ENCODE data around the gene FAM221B. TPM values are rescaled to one million over a fixed set of nuclear protein-coding genes. Genes with fewer than 3 reads are reported as not detected.
A peak's percentile ranks its signal among the peaks of the same experiment; 100 is the strongest.

Gene FAM221B
- total and polyA plus RNA-seq, 9 of the 15 experiments (the other 6 are each of a cell fraction or from before 2014, with no cell fraction given): 0.01 TPM; not detected in 8

DNA sequence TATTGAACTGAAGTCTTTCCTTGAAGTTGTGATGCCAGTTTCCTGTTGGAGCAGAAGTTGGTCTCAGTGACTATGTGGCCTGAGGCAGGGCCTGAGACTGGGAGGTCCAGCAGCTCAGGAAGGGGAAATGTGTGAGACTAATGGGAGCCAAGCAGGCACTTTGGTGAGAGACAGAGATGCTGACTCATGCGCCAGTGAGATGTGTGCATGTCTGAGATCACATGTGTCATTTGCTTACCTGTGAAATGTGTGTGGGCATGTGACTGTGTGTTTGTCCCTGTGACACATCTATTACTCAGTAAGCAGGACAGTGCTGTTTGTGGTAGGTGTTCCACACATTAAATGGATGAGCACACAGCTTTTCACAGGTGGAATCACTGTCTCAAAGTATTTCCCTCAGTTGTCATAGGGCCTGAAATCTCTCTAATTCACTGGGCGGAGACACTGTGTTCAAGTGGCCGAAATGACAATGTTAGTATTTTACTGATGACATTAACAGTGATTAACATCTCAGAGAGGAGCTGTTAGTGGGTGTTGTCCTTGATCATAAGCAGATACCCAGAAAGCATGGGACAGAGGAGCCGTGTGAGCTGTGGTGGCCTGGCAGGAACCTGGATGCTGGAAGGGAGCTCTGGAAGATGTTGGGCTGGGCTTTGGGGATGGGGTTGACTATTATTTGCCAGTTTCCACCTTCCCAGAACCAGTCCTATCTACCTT lies 29.7 kb downstream of the FAM221B start (continued):
- TF ChIP-seq KAT7 (CRISPR knock-in tag; IDR thresholded peaks at IDR 0.05; ENCODE audit: borderline replicate concordance) (no peak), DNMT1 (IDR thresholded peaks at IDR 0.05) (no peak), CHCHD3 (CRISPR knock-in tag; IDR thresholded peaks at IDR 0.05) (no peak), CBFA2T3 (IDR thresholded peaks at IDR 0.05) (no peak), CSDE1 (IDR thresholded peaks at IDR 0.05) (no peak), CHD2 (IDR thresholded peaks at IDR 0.05; ENCODE audit: low read depth, low read length) (no peak), JUNB (CRISPR knock-in tag; conservative IDR thresholded peaks at IDR 0.05) (no peak), KLF10 (CRISPR knock-in tag; IDR thresholded peaks at IDR 0.05) (no peak), DIDO1 (tag; IDR thresholded peaks at IDR 0.05; ENCODE audit: low read depth) (no peak), SMAD3 (CRISPR knock-in tag; conservative IDR thresholded peaks at IDR 0.05) (no peak), POLR2B (IDR thresholded peaks at IDR 0.05; ENCODE audit: low read depth, partially characterized antibody) (no peak), HDAC6 (IDR thresholded peaks at IDR 0.05; ENCODE audit: low read depth, low read length) (no peak), ZNF316 (IDR thresholded peaks at IDR 0.05) (peak; percentile 97), CREM (IDR thresholded peaks at IDR 0.05; ENCODE audit: low read depth) (no peak), SMARCE1 (IDR thresholded peaks at IDR 0.05) (peak; percentile 43; the same call in 1 of the 2 replicates), MEF2D (tag; conservative IDR thresholded peaks at IDR 0.05; ENCODE audit: low read depth) (no peak), FIP1L1 (IDR thresholded peaks at IDR 0.05; ENCODE audit: low read depth, low read length, poor library complexity, severe bottlenecking) (no peak), HMGN3 (IDR thresholded peaks at IDR 0.05; ENCODE audit: borderline replicate concordance, extremely low read depth, insufficient read length, low read depth, low read length) (no peak), MCM3 (IDR thresholded peaks at IDR 0.05) (no peak), MTA1 (IDR thresholded peaks at IDR 0.05; ENCODE audit: borderline replicate concordance) (no peak)
- TF ChIP-seq, protein P1, sequence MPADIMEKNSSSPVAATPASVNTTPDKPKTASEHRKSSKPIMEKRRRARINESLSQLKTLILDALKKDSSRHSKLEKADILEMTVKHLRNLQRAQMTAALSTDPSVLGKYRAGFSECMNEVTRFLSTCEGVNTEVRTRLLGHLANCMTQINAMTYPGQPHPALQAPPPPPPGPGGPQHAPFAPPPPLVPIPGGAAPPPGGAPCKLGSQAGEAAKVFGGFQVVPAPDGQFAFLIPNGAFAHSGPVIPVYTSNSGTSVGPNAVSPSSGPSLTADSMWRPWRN (IDR thresholded peaks at IDR 0.05; ENCODE audit: low read depth): no peak
- TF ChIP-seq, protein P2, sequence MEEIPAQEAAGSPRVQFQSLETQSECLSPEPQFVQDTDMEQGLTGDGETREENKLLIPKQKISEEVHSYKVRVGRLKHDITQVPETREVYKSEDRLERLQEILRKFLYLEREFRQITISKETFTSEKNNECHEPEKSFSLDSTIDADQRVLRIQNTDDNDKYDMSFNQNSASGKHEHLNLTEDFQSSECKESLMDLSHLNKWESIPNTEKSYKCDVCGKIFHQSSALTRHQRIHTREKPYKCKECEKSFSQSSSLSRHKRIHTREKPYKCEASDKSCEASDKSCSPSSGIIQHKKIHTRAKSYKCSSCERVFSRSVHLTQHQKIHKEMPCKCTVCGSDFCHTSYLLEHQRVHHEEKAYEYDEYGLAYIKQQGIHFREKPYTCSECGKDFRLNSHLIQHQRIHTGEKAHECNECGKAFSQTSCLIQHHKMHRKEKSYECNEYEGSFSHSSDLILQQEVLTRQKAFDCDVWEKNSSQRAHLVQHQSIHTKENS (CRISPR knock-in tag; IDR thresholded peaks at IDR 0.05): no peak
- TF ChIP-seq, protein P3, sequence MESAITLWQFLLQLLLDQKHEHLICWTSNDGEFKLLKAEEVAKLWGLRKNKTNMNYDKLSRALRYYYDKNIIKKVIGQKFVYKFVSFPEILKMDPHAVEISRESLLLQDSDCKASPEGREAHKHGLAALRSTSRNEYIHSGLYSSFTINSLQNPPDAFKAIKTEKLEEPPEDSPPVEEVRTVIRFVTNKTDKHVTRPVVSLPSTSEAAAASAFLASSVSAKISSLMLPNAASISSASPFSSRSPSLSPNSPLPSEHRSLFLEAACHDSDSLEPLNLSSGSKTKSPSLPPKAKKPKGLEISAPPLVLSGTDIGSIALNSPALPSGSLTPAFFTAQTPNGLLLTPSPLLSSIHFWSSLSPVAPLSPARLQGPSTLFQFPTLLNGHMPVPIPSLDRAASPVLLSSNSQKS (CRISPR knock-in tag; IDR thresholded peaks at IDR 0.05): no peak
- TF ChIP-seq, protein P4, sequence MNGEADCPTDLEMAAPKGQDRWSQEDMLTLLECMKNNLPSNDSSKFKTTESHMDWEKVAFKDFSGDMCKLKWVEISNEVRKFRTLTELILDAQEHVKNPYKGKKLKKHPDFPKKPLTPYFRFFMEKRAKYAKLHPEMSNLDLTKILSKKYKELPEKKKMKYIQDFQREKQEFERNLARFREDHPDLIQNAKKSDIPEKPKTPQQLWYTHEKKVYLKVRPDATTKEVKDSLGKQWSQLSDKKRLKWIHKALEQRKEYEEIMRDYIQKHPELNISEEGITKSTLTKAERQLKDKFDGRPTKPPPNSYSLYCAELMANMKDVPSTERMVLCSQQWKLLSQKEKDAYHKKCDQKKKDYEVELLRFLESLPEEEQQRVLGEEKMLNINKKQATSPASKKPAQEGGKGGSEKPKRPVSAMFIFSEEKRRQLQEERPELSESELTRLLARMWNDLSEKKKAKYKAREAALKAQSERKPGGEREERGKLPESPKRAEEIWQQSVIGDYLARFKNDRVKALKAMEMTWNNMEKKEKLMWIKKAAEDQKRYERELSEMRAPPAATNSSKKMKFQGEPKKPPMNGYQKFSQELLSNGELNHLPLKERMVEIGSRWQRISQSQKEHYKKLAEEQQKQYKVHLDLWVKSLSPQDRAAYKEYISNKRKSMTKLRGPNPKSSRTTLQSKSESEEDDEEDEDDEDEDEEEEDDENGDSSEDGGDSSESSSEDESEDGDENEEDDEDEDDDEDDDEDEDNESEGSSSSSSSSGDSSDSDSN (IDR thresholded peaks at IDR 0.05; ENCODE audit: borderline replicate concordance in 1 of 2, low read depth in 2 of 2, low read length in 2 of 2): no peak
- TF ChIP-seq, protein P5, sequence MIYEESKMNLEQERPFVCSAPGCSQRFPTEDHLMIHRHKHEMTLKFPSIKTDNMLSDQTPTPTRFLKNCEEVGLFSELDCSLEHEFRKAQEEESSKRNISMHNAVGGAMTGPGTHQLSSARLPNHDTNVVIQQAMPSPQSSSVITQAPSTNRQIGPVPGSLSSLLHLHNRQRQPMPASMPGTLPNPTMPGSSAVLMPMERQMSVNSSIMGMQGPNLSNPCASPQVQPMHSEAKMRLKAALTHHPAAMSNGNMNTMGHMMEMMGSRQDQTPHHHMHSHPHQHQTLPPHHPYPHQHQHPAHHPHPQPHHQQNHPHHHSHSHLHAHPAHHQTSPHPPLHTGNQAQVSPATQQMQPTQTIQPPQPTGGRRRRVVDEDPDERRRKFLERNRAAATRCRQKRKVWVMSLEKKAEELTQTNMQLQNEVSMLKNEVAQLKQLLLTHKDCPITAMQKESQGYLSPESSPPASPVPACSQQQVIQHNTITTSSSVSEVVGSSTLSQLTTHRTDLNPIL (CRISPR knock-in tag; IDR thresholded peaks at IDR 0.05): no peak

All from K562 (cell line).